CD4-positive, alpha-beta T cell (primary cell): ENCODE data around the gene MICALL2. TPM values are rescaled to one million over a fixed set of nuclear protein-coding genes. Genes with fewer than 3 reads are reported as not detected.

Experiments used
- ATAC-seq: fragments of 200-7000 bp; cut with Tn5 transposase; one replicate; pipeline ENCODE4 v1.10.0; 2022; ENCODE audit warnings: mild to moderate bottlenecking; ENCODE audit not compliant: poor library complexity
- CTCF ChIA-PET: fragments of 350-600 bp; sonication (Branson Sonifier 250); formaldehyde crosslinking; loops from one replicate; lab custom pipeline; 2021; ENCODE audit warnings: antibody characterized with exemption, inconsistent platforms; lab: Charles Lee
- POLR2A ChIA-PET: fragments of 350-600 bp; sonication (Branson Sonifier 250); formaldehyde crosslinking; loops from one replicate; lab custom pipeline; 2021; ENCODE audit warnings: antibody characterized with exemption, inconsistent platforms; lab: Charles Lee
- DNase-seq, 14 experiments: peaks; one replicate each; pipeline ENCODE4 v3.0.0-alpha.2; 2013 to 2020; ENCODE audit warnings: mixed read lengths in 2 of 14
- H3K27ac ChIP-seq, 2 donors: one replicate each; pipeline versions ENCODE4 v1.5.1 to v1.7.0; 2013; ENCODE audit warnings: low read length in 2 of 2, low read depth in 1 of 2, mild to moderate bottlenecking in 1 of 2
- H3K27me3 ChIP-seq, 2 experiments: 1 replicate in 1 of 2; 2 replicates in 1 of 2; pipeline versions ENCODE4 v1.6.1 to v1.7.0; 2013; ENCODE audit warnings: low read length in 2 of 2, control low read depth in 1 of 2, mild to moderate bottlenecking in 1 of 2, moderate library complexity in 1 of 2; ENCODE audit not compliant: insufficient read depth in 2 of 2, control insufficient read depth in 1 of 2
- H3K36me3 ChIP-seq: one replicate; pipeline ENCODE4 v1.6.1; 2013; ENCODE audit warnings: low read length, control low read depth; ENCODE audit not compliant: insufficient read depth
- H3K4me1 ChIP-seq: one replicate; pipeline ENCODE4 v1.6.1; 2013; ENCODE audit warnings: low read length, control low read depth; ENCODE audit not compliant: insufficient read depth
- H3K4me3 ChIP-seq: one replicate; pipeline ENCODE4 v1.5.1; 2013; ENCODE audit warnings: mild to moderate bottlenecking, low read length, moderate library complexity
- H3K9me3 ChIP-seq, 2 experiments: 1 replicate in 1 of 2; 2 replicates in 1 of 2; pipeline versions ENCODE4 v1.6.1 to v1.7.0; 2013; ENCODE audit warnings: low read length in 2 of 2, mild to moderate bottlenecking in 2 of 2, control low read depth in 1 of 2, moderate library complexity in 1 of 2; ENCODE audit not compliant: control insufficient read depth in 1 of 2, insufficient read depth in 1 of 2
- H3K27ac Mint-ChIP-seq: one replicate; pipeline ENCODE4 v1.8.0; 2020; ENCODE audit warnings: mixed read lengths
- H3K27me3 Mint-ChIP-seq: one replicate; pipeline ENCODE4 v1.8.0; 2021; ENCODE audit warnings: mixed read lengths
- H3K36me3 Mint-ChIP-seq: one replicate; pipeline ENCODE4 v1.8.0; 2021; ENCODE audit warnings: low read depth, mixed read lengths
- H3K4me1 Mint-ChIP-seq: one replicate; pipeline ENCODE4 v1.8.0; 2021; ENCODE audit warnings: low read depth, mixed read lengths
- H3K4me3 Mint-ChIP-seq: one replicate; pipeline ENCODE4 v1.8.0; 2020; ENCODE audit warnings: mild to moderate bottlenecking, mixed read lengths
- H3K9me3 Mint-ChIP-seq: one replicate; pipeline ENCODE4 v1.8.0; 2020; ENCODE audit warnings: mixed read lengths
- intact Hi-C, 2 experiments: fragments of 100-400 bp; cut with DNase I in 1 of 2; cut with micrococcal nuclease in 1 of 2; formaldehyde crosslinking; loops; one replicate each; pipeline versions ENCODE4 v1.15.1 to v1.9.0; 2023 to 2025; cut with DNase I, micrococcal nuclease
- total RNA-seq, 174 experiments: library from RNA in 2 of 174; stranded (reverse) in 2 of 174; gene quantifications; one replicate each; pipeline ENCODE4 v1.2.3 and lab custom pipeline; 2021 to 2026
- TF ChIP-seq, protein P1 (sequence below): fragments of 200-600 bp; IDR thresholded peaks from one replicate; pipeline ENCODE4 v1.8.0; 2022; ENCODE audit warnings: antibody characterized with exemption, mild to moderate bottlenecking

The MICALL2 gene
- total RNA-seq, 2 experiments from 2014 or later, result 1.9 to 2.2 TPM

DNA sequence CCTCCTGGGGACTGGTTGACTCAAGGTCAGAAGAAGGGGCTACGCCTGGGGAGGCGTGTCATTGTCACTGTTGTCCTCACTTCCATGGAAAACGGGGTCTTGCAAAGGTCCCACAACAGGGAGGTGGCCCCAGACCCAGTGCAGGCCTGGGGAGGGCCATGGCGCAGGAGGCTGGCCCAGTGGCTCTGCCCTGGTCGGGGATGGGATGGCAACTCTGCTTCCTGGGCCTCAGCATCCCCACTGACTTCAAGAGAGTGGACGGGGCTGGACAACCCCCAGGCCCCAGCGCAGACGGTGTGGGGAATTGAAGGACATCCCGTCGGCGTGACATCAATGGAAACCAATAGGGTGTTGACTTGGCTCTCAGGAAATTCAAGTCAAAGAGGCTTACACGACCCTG lies 35.2 kb downstream of the MICALL2 start:
- Mint-ChIP-seq H3K4me3 (no peak overlapping the region), H3K4me1 (no peaks in the 10 kb centered on the region), H3K27me3 (peaks cover 20% of the 10 kb centered on the region), H3K27ac (no peak overlapping the region), H3K36me3 (no peaks in the 10 kb centered on the region), H3K9me3 (no peaks in the 10 kb centered on the region)
- Histone ChIP-seq H3K27me3 (peaks cover 0 to 3% of the 10 kb centered on the region in 2 experiments), H3K9me3 (no peaks in the 10 kb centered on the region), H3K4me3 (no peak overlapping the region), H3K27ac (no peak overlapping the region), H3K4me1 (no peaks in the 10 kb centered on the region), H3K36me3 (no peaks in the 10 kb centered on the region)
- CTCF ChIA-PET, result no interaction called here
- POLR2A ChIA-PET, result no interaction called here
- ATAC-seq (no peak), DNase-seq (no peak)
- intact Hi-C loops, result no loop called here
- TF ChIP-seq, protein P1, sequence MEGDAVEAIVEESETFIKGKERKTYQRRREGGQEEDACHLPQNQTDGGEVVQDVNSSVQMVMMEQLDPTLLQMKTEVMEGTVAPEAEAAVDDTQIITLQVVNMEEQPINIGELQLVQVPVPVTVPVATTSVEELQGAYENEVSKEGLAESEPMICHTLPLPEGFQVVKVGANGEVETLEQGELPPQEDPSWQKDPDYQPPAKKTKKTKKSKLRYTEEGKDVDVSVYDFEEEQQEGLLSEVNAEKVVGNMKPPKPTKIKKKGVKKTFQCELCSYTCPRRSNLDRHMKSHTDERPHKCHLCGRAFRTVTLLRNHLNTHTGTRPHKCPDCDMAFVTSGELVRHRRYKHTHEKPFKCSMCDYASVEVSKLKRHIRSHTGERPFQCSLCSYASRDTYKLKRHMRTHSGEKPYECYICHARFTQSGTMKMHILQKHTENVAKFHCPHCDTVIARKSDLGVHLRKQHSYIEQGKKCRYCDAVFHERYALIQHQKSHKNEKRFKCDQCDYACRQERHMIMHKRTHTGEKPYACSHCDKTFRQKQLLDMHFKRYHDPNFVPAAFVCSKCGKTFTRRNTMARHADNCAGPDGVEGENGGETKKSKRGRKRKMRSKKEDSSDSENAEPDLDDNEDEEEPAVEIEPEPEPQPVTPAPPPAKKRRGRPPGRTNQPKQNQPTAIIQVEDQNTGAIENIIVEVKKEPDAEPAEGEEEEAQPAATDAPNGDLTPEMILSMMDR, result no peak

DNA sequence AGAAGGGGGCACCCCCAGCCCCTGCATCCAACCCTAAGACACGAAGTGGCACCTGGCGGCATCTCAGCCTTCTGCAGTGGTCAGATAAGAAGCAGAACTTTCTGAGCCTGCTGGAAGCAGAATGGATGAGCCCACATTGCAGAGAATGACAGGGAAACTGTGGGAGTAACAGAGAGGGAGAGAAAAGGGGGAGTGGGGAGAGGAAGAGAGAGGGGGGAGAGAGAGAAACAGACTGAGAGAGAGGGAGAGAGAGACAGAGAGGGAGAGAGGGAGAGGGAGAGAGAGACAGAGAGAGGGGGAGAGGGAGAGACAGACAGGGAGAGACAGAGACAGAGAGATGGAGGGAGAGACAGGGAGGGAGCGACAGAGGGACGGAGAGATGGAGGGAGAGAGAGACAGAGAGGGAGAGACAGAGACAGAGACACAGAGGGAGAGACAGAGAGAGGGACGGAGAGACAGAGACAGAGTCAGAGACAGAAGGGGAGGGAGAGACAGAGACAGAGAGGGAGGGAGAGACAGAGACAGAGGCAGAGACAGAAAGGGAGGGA lies 35.9 kb downstream of the MICALL2 start:
- Histone ChIP-seq H3K4me1 (peaks cover 2% of the 10 kb centered on the region), H3K27me3 (peaks cover 0 to 3% of the 10 kb centered on the region in 2 experiments), H3K9me3 (no peaks in the 10 kb centered on the region), H3K27ac (no peak overlapping the region), H3K36me3 (no peaks in the 10 kb centered on the region), H3K4me3 (no peak overlapping the region)
- CTCF ChIA-PET, result no interaction called here
- DNase-seq (no peak), ATAC-seq (no peak)
- intact Hi-C loops, result no loop called here
- TF ChIP-seq, protein P1, result no peak
- Mint-ChIP-seq H3K27ac (no peak overlapping the region), H3K27me3 (peaks cover 20% of the 10 kb centered on the region), H3K9me3 (no peaks in the 10 kb centered on the region), H3K4me1 (peaks cover 3% of the 10 kb centered on the region), H3K4me3 (no peak overlapping the region), H3K36me3 (no peaks in the 10 kb centered on the region)
- POLR2A ChIA-PET, result no interaction called here

DNA sequence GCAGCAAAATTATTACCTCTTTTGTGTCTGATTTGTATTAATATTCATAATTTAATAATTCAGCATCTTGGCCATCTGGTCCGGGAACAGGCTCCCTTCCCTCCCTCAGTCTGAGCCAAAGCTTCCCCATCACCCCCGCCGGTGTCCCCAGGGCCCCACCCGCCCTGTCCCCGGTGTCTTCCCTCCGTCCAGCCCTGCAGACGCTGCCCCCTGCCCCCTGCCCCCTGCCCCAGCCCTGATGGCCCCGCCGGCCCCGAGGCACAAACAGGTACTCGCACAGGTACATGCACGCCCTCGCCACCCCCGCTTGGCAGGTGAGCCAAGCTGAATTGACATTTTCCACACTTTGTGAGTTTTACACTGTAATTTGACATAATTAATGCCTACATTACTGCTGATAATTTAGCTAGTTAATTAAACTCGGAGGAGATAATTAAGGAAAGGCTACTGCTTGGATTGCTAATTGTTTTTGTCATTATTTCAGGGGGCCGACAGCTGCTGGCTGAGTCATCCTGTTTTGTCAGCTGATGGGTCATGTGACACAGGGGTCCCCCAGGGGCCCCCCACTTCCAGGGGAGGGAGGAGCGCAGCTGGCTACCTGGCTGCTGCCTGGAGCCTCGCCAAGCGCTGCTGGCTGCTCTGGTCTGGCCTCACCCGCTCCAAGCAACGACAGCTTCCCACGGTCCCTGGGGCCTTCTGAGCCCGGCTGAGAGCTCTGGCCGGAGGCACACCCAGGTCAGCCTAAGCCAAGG lies 36.6 kb downstream of the MICALL2 start:
- Mint-ChIP-seq H3K27ac (no peak overlapping the region), H3K36me3 (no peaks in the 10 kb centered on the region), H3K4me1 (peaks cover 8% of the 10 kb centered on the region), H3K4me3 (no peak overlapping the region), H3K9me3 (no peaks in the 10 kb centered on the region), H3K27me3 (peaks cover 20% of the 10 kb centered on the region)
- ChIA-PET CTCF (no interaction called here), POLR2A (no interaction called here)
- Histone ChIP-seq H3K9me3 (no peaks in the 10 kb centered on the region), H3K4me3 (no peak overlapping the region), H3K27me3 (peaks cover 0 to 3% of the 10 kb centered on the region in 2 experiments), H3K36me3 (no peaks in the 10 kb centered on the region), H3K27ac (no peak overlapping the region), H3K4me1 (peaks cover 9% of the 10 kb centered on the region)
- ATAC-seq, result no peak
- no peak for DNase-seq
- TF ChIP-seq, protein P1, result no peak
- intact Hi-C loops, result no loop called here
